Raji (cell line): ENCODE measurements around the gene CKAP2L.

Experiments
- POLR2A ChIP-seq: IDR thresholded peaks from 2 replicates; pipeline ENCODE4 v1.6.1; 2011; ENCODE audit warnings: low read depth, low read length, control low read depth; ENCODE audit not compliant: insufficient read depth

The CKAP2L gene

DNA sequence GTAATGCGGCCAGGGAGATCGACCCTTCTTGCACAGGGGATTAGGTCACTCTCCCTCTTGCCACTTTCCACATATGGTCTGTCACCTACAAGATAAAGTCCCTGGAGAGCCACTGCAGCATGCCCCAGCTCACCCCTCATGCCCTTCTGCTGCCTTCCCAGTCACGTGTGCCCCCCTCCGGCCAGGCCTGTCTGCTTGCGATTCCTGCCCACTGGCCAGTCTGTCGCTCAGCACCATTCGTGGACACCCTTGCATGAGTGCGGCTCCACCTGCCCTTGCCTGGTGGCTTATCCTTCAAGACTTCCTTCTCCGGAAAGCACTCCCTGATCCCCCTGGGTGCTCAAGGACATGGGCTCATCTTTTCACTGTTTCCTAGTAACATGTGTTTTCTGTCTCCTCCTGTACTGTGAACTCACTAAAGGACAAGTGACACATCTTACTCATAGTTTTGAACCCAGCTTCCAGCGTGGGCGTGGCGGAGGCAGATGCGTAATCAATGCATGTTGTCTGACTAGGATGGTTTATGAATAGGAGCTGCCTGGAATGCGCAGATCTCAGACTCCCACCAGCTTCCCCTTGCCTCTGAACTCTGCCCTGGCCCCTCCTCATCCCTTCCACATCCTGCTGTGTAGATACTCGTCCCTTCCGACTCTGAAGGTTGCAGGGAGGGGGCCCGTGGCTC lies 51.4 kb downstream of the CKAP2L start:
- no peak for TF ChIP-seq POLR2A

DNA sequence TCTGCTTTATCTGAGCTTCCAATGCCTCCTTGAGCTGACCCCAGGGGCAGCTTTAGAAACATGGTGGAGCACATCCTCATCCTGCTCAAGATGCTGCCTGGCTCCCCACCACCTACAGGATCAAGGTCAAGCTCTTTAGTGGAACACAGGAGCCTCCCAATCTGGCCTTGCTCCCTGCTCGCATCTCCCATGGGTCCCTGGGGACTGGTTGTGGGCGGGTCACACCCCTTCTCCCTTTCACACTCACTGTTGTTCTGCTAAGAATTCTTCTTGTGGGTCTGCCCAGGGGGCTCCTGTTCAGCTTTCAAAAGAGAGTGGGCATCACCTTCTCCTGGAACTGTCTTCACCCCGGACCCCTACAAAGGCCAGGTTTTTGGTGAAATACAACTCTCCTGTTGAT lies 51.9 kb downstream of the CKAP2L start:
- no peak for TF ChIP-seq POLR2A

DNA sequence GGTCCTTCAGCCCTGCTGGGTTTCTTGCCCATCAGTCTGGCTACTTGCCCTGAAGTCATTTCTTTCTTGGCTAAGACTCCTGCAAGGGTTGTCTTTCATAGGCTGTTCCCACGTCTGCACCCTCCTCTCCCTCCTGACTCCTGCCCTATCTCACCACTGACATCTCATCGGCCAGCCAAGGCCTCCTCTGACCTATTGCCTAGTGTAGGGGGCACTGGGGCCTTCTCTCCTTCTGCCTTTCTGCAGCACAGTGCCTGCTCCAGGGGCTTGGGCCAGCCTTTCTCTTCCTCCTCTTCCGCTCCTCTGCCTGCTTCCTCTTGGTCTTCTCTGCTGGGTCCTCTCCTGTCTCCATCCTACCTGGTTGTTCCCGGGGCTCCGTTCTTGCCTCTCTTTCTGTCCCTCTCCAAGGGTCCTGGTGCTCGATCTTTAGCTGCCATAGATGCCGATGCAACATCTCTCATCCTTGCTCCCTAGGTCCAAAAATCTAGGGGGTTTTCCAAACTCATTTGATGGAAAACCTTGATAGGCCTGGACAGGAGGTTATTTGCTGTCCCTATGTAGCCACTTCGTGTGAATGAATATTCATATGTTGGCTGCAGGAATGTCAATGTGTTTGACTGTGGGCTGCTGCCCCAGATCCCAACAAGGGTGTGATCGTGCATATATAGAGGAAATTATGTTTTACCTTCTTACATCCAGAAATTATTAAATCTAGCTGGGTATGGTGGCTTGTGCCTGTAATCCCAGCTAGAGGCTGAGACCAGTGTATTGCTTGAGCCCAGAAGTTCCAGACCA lies 53.3 kb downstream of the CKAP2L start:
- TF ChIP-seq POLR2A, result no peak

DNA sequence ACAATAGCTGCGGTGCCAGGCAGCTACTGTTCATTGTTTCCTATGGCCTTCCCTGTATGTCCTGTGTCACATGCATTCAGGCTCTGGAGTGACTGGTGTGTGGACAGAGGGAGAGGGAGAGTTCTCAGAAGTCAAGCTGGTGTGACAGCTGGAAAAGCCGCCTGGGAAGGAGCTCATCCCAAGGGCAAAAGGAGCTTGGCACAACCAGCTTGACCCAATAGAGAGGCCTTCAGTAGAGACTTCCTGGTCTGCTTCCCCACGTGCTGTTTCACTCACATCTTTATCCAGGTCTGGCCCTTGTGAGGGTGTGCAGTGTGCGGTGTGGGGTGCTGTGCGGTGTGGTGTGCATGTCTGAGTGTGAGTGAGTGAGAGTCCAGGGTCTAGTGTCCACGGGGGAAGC lies 54.7 kb downstream of the CKAP2L start:
- TF ChIP-seq POLR2A, result no peak

DNA sequence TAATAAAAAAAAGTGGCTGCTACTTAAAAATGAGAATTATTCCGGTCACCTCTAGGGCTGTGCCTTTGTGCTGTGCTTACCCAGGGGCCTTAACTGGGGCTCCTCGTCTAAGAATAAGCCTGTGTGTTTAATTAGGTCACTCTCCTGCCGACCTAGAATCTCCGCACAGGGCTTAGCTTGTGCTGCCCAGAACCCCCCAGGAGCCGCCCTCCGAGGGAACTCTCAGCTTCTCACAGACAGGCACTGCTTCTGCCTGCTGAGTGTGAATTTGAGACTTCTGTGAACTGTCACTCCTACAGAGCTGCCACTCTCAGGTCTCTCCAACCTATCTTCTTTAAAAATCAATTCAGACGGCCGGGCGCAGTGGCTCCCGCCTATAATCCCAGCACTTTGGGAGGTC lies 55.4 kb downstream of the CKAP2L start:
- no peak for TF ChIP-seq POLR2A

DNA sequence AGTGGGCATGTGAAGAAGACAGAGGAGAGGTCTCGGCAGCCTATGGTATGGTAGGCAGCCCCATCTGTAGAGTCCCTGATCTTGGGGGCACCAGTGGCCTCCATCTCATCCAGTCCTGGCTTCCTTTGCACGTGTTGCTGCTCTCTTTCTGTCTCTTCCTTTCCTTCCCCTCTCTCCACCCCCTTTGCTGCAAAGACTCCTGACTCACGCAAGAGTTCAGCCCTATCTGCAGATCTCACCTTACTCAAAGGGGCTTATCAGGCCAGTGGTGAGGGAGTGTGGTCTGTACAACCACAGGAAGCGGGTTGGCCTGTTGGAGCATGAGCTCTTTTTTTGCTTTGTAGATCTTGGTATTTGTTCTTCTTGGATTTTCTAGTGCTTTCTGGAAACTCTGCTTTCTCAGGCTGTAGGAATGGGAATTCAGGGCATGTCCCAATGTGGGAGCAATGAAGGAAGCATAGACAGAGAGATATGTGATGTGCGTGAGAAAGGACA lies 58.2 kb downstream of the CKAP2L start:
- no peak for TF ChIP-seq POLR2A

DNA sequence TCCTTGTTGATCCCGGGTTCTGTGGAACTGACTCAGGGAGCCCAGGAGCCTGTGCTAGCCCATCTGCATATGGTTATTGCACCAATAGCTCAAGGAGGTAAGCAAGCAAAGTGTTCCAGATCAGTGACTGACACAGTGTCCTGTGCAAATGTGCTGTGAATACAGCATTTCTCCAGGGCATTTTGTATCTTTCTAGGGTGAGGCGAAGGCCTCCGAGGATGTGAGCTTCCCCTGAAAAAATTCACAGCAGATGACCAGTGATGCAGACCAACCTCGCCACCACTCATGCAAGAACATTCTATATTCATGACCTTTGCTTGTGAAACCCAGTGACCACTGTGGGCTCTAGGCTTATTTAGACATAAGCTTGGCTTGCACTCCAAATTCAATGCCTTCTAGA lies 58.8 kb downstream of the CKAP2L start:
- TF ChIP-seq POLR2A, result no peak

DNA sequence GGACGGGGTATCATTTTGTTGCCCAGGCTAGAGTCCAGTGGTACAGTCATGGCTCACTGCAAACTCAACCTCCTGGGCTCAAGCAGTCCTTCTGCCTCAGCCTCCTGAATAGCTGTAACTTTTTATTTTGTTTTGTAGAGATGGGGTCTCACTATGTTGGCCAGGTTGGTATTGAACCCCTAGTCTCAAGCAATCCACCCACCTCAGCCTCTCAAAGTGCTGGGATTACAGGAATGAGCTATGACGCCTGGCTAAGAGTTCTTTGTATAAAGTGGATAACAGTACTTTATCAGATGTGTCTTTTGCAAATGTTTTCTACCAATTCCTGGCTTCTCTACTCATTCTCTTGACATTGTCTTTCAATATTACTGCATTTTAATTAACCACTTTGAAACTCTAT lies 60.7 kb downstream of the CKAP2L start:
- no peak for TF ChIP-seq POLR2A

DNA sequence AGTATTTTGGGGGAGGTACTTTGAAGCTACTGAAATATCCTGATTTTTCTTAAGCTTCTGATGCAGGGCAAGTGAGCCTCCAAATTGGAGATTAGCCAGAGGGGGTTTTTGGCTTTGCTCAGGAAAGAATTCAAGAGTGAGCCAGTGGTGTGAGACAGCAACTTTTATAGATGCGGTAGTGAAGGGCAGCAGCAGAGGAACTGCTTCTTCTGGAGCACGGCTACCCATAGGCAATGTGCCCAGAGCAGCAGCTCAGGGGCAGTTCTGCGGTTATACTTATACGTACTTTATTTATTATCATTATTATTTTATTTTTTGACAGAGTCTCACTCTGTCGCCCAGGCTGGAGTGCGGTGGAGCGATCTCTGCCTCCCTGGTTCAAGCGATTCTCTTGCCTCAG lies 63.4 kb downstream of the CKAP2L start:
- TF ChIP-seq POLR2A, result no peak

DNA sequence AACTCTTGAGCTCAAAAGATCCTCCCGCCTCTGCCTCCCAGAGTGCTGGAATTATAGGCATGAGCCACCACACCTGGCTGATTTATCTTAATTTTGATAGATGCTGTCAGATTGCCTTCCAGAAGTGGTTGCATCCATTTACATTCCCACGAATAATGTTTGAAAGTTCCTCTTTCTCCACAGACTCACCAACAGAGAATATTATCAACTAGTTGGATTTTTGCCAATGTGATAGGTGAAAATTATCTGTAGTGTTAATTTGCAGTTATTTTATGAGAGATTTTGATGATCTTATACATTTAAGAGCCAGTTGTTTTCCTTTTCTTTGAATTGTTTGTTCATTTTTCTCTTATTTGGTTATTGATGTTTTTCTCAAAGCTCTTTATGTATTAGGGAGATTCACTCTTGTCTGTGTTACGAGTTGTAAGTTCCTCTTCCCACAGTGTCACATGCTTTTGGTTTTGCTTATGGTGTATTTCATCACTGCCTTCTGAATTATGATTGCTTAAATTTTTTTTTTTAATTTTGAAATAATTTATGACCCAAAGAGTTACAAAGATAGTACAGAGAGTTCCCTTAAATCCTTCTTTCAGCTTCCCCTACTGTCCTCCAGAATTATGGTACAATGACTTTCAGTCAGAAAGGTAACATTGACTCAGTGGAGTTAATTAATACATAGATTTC lies 64.3 kb downstream of the CKAP2L start:
- TF ChIP-seq POLR2A, result no peak

DNA sequence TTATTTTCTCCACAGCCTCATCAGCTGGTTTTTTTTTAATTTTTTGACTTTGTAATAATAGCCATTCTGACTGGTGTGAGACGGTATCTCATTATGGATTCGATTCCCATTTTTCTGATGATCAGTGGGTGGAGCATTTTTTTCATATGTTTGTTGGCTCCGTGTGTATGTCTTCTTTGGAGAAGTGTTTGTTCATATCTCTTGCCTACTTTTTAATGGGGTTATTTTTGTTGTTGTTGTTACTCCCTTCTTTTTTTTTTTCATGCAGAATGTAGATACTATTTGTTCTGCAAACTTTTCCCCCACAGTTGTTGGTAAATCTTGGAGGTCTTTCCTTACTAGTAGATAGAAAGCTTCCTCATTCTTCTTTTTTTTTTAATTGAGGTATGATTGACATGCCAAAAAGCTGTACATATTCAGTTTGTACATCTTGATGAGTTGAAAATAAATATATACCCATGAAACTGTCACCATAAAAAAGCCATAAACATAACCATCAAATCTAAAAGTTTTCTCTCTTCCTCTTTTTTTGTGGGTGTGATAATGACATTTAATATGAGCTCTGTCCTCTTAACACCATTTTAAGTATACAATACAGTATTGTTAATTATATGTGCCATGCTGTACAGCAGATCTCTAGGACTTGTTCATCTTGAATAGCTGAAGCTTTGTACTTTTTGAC lies 65.4 kb downstream of the CKAP2L start:
- no peak for TF ChIP-seq POLR2A

DNA sequence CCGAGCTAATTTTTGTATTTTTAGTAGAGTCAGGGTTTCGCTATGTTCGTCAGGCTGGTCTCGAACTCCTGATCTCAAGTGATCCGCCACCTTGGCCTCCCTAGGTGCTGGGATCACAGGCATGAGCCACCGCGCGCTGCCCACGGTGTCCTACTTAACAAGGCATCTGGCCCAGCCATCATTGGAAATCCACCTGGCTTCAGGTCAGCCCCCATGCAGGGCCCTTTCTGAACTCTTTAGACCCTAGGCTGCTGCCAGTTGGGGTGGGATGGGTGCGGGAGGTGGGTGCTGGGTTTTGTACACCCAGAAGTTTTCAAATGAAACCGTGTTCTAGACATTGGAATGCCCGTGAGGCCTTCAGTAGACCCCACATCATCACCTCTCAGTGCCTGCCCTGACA lies 70.2 kb downstream of the CKAP2L start:
- TF ChIP-seq POLR2A, result no peak

DNA sequence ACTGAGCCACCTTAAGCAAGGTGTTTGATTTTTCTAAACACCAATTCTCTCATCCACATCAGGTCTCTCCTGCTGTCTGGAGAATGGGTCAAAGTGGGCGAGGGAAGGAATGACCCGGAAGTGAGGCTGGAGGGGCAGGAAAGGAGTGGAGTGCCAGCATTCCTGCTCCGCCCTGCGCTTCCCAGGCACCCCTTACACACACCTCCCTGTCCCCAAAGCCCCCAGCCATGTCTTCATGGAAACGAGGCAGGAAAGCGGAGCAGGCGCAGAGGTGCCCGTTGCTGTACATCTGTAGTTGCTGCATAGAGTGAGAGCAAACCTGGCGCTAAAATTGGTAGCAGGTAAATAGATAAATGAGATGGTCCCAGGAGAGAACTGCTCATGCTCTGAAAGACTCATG lies 70.8 kb downstream of the CKAP2L start:
- TF ChIP-seq POLR2A, result no peak

DNA sequence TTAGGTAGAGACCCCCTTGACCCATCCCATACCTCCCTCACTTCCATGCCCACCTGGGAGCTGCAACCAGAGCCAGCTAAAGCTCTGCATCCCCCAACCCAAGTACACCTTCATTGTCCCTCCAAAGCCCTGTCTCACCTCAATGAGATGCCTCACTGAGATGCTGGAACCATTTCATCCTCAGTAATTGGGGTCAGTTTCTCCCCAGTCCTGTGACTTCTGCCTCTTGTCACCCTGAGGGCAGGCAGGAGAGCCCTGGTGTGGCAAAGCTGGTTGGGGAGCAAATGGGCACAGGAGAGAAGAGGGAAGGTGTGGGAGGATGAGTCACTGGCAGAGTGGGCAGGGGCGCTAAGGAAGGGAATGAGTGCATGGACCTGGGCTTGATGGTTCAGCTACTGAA lies 71.5 kb downstream of the CKAP2L start:
- TF ChIP-seq POLR2A, result no peak

DNA sequence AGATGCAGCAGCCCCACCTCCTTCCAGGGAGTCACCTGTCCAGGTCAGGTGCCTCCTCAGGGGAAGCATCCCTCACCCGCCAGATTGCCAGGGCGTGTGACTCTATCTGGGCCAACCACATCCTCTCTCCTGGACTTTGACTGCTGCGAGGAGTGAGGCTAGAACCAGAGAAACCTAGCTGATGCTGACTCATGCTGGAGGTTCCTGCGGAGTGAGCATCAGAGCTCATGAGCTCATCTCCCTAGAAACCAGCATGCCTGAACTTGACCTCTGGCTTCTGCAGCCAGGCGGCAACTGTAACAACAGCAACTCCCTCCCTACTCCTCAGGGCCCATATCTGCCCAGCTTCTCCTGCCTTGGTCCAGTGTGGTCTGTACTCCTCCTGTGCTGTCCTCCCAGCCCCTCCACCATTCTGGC lies 71.9 kb downstream of the CKAP2L start:
- no peak for TF ChIP-seq POLR2A
